Neural cell (in vitro differentiated cells): ENCODE results near the gene ZNF532. TPM values are rescaled to one million over a fixed set of nuclear protein-coding genes. Genes with fewer than 3 reads are reported as not detected.

ENCODE experiments used
- H2AFZ ChIP-seq: fragments of 200-600, 300-800 bp; sonication (generic), shearing (Covaris generic); 2 replicates; pipeline ENCODE4 v1.6.0; 2014; ENCODE audit warnings: low read depth, mild to moderate bottlenecking, antibody characterized with exemption, low read length, moderate library complexity
- H3F3A ChIP-seq: fragments of 200-600 bp; shearing (Covaris generic); 2 replicates; pipeline ENCODE4 v1.6.1; 2016; ENCODE audit warnings: mild to moderate bottlenecking, moderate library complexity, mixed read lengths, antibody characterized with exemption, low read length; ENCODE audit not compliant: insufficient read depth, poor library complexity, severe bottlenecking
- H3K27ac ChIP-seq: fragments of 200-600, 300-800 bp; sonication (generic), shearing (Covaris generic); 2 replicates; pipeline ENCODE4 v1.5.1; 2014; ENCODE audit warnings: mild to moderate bottlenecking, low read length, moderate library complexity
- H3K27me3 ChIP-seq: fragments of 300-800, 200-600 bp; sonication (generic), shearing (Covaris generic); 2 replicates; pipeline ENCODE4 v1.6.0; 2014; ENCODE audit warnings: mild to moderate bottlenecking, low read depth, low read length, moderate library complexity; ENCODE audit not compliant: insufficient read depth
- H3K36me3 ChIP-seq: fragments of 300-800, 200-600 bp; sonication (generic), shearing (Covaris generic); 2 replicates; pipeline ENCODE4 v1.5.1; 2014; ENCODE audit warnings: mild to moderate bottlenecking, antibody characterized with exemption, low read length, moderate library complexity; ENCODE audit not compliant: insufficient read depth
- H3K4me2 ChIP-seq: fragments of 300-800, 200-600 bp; sonication (generic), shearing (Covaris generic); 2 replicates; pipeline ENCODE4 v1.6.0; 2014; ENCODE audit warnings: mild to moderate bottlenecking, low read length
- H3K4me3 ChIP-seq: fragments of 300-800, 200-600 bp; sonication (generic), shearing (Covaris generic); 2 replicates; pipeline ENCODE4 v1.5.1; 2014; ENCODE audit warnings: mild to moderate bottlenecking, low read length, moderate library complexity
- H3K79me2 ChIP-seq: fragments of 200-600 bp; shearing (Covaris generic); replicated peaks from 2 replicates; pipeline ENCODE4 v1.6.0; 2014; ENCODE audit warnings: mild to moderate bottlenecking, low read length, moderate library complexity; ENCODE audit not compliant: insufficient read depth
- H3K9ac ChIP-seq: fragments of 300-800, 200-600 bp; sonication (generic), shearing (Covaris generic); 2 replicates; pipeline ENCODE4 v1.6.1; 2016; ENCODE audit warnings: mild to moderate bottlenecking, low read length, mixed read lengths
- H3K9me2 ChIP-seq: fragments of 200-600 bp; shearing (Covaris generic); 2 replicates; pipeline ENCODE4 v1.6.1; 2016; ENCODE audit warnings: mild to moderate bottlenecking, low read length, mixed read lengths; ENCODE audit not compliant: insufficient read depth
- H3K9me3 ChIP-seq: fragments of 200-600, 300-800 bp; sonication (generic), shearing (Covaris generic); 2 replicates; pipeline ENCODE4 v1.6.1; 2016; ENCODE audit warnings: mild to moderate bottlenecking, mixed run types, low read length, moderate library complexity, mixed read lengths
- H4K20me1 ChIP-seq: fragments of 200-600 bp; shearing (Covaris generic); 2 replicates; pipeline ENCODE4 v1.6.1; 2016; ENCODE audit warnings: mild to moderate bottlenecking, mixed run types; ENCODE audit not compliant: insufficient read depth
- CTCF ChIP-seq: fragments of 450-650 bp; IDR thresholded peaks from 2 replicates; pipeline ENCODE4 v1.5.1; 2014; ENCODE audit warnings: antibody characterized with exemption, mild to moderate bottlenecking, moderate library complexity; ENCODE audit not compliant: poor library complexity, severe bottlenecking
- EP300 ChIP-seq: fragments of 450-650 bp; conservative IDR thresholded peaks from 2 replicates; pipeline ENCODE4 v1.6.1; 2014; ENCODE audit warnings: antibody characterized with exemption, mild to moderate bottlenecking, moderate library complexity; ENCODE audit not compliant: poor library complexity, severe bottlenecking
- EZH2 ChIP-seq: fragments of 200-600, 300-800 bp; shearing (Covaris generic), sonication (generic); IDR thresholded peaks from 2 replicates; pipeline ENCODE4 v1.6.1; 2014; ENCODE audit warnings: antibody characterized with exemption, low read length, borderline replicate concordance, mild to moderate bottlenecking; ENCODE audit not compliant: insufficient read depth, poor library complexity, severe bottlenecking
- MXI1 ChIP-seq: fragments of 450-650 bp; conservative IDR thresholded peaks from 2 replicates; pipeline ENCODE4 v1.6.1; 2014; ENCODE audit warnings: antibody characterized with exemption, mild to moderate bottlenecking; ENCODE audit not compliant: poor library complexity, severe bottlenecking
- POLR2AphosphoS5 ChIP-seq: IDR thresholded peaks from 2 replicates; pipeline ENCODE4 v1.6.1; 2012
- RAD21 ChIP-seq: fragments of 450-650 bp; conservative IDR thresholded peaks from 2 replicates; pipeline ENCODE4 v1.6.1; 2014; ENCODE audit warnings: antibody characterized with exemption, mild to moderate bottlenecking, moderate library complexity
- REST ChIP-seq: IDR thresholded peaks from 2 replicates; pipeline ENCODE4 v1.6.1; 2012; ENCODE audit warnings: borderline replicate concordance
- SMC3 ChIP-seq: fragments of 450-650 bp; conservative IDR thresholded peaks from 2 replicates; pipeline ENCODE4 v1.6.1; 2014; ENCODE audit warnings: antibody characterized with exemption, mild to moderate bottlenecking, moderate library complexity; ENCODE audit not compliant: poor library complexity
- TAF1 ChIP-seq: IDR thresholded peaks from 2 replicates; pipeline ENCODE4 v1.6.1; 2012; ENCODE audit warnings: low read depth
- polyA plus RNA-seq: library from polyadenylated mRNA; depleted of rRNA; stranded (reverse); fragments of >200 nt; gene quantifications from 2 replicates; pipeline ENCODE4 v1.2.3, GENCODE V29; 2014

The ZNF532 gene
- polyA plus RNA-seq, 1 donor from 2014 or later, result 119 TPM

- Histone ChIP-seq H3K4me2 (no peak overlapping the region), H3K27me3 (no peaks in the 10 kb centered on the region), H3K9me2 (no peaks in the 10 kb centered on the region), H3K27ac (no peak overlapping the region), H4K20me1 (no peaks in the 10 kb centered on the region), H2AFZ (no peak overlapping the region), H3K36me3 (no peaks in the 10 kb centered on the region), H3K79me2 (no peaks in the 10 kb centered on the region), H3K9ac (no peak overlapping the region), H3F3A (no peaks in the 10 kb centered on the region), H3K4me3 (no peak overlapping the region), H3K9me3 (no peaks in the 10 kb centered on the region)
- TF ChIP-seq POLR2AphosphoS5 (no peak), TAF1 (no peak)
Observed at GRCh38 chr18:59011786-59012185, 147.1 kb downstream of the ZNF532 start.

GRCh38 chr18:59012815-59013705, 148.4 kb downstream of the ZNF532 start:
- no peaks in the 10 kb centered on the region for H3K9me3 ChIP-seq
- H3K36me3 ChIP-seq, result no peaks in the 10 kb centered on the region
- H3K9ac ChIP-seq, result no peak overlapping the region
- H3F3A ChIP-seq, result no peaks in the 10 kb centered on the region
- TF ChIP-seq POLR2AphosphoS5 (no peak), MXI1 (no peak), TAF1 (no peak), EP300 (no peak), REST (no peak), EZH2 (no peak), CTCF (no peak), SMC3 (no peak), RAD21 (no peak)
- H3K27me3 ChIP-seq, result no peaks in the 10 kb centered on the region
- H3K9me2 ChIP-seq, result no peaks in the 10 kb centered on the region
- H3K4me3 ChIP-seq, result no peak overlapping the region
- H4K20me1 ChIP-seq, result no peaks in the 10 kb centered on the region
- no peak overlapping the region for H2AFZ ChIP-seq
- H3K27ac ChIP-seq, result no peak overlapping the region
- no peak overlapping the region for H3K4me2 ChIP-seq
- H3K79me2 ChIP-seq, result no peaks in the 10 kb centered on the region
